Panc1 (cell line): Measurements from ENCODE around the gene ROMO1.

Source experiments
- CTCF ChIP-seq: fragments of 450-650 bp; IDR thresholded peaks from 2 replicates; pipeline ENCODE4 v1.5.1; 2017; ENCODE audit warnings: mild to moderate bottlenecking
- POLR2AphosphoS5 ChIP-seq: IDR thresholded peaks from 2 replicates; pipeline ENCODE4 v1.6.1; 2012; ENCODE audit warnings: mild to moderate bottlenecking, low read depth, low read length, moderate library complexity
- REST ChIP-seq, 2 experiments: IDR thresholded peaks; 2 replicates each; pipeline ENCODE4 v1.6.1; 2011 to 2012; ENCODE audit warnings: low read depth in 2 of 2, control low read depth in 1 of 2, low read length in 1 of 2, mild to moderate bottlenecking in 1 of 2, moderate library complexity in 1 of 2; ENCODE audit not compliant: insufficient read depth in 1 of 2
- SIN3A ChIP-seq: IDR thresholded peaks from 2 replicates; pipeline ENCODE4 v1.6.1; 2012; ENCODE audit warnings: low read depth, mild to moderate bottlenecking, low read length, moderate library complexity, borderline replicate concordance; ENCODE audit not compliant: insufficient read depth
- TCF7L2 ChIP-seq: IDR thresholded peaks from 2 replicates; pipeline ENCODE4 v1.6.1; 2011; ENCODE audit warnings: mild to moderate bottlenecking, low read depth, low read length, inconsistent platforms

DNA sequence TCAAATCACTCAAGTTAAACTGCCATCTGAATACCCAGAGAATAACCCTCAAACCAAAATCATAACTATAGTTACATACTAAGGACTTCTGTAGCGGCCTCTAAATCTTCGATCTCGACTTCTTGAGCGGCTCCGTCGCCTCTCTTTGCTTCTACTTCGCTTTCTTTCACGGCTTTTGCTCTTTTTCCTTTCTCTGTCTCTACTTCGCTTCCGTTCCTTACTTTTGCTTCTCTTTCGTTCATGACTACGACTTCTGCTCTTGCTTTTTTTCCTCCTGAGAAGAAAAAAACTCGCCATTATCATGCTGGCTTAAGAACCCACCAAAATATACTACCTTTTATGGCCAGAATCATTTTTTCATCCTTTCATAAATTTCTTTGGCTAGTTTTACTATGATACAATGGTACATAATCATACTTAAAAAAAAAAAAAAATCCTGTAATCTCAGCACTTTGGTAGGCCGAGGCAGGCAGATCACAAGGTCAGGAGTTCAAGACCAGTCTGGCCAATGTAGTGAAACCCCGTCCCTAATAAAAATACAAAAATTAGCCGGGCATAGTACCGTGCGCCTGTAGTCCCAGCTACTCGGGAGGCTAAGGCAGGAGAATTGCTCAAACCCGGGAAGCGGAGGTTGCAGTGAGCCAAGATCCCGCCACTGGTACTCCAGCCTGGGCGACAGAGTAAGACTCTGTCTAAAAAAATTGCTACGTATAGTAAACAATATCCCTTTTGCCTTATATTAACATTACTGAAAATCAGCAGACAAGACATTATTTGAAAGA lies 32.8 kb downstream of the ROMO1 start:
- TF ChIP-seq CTCF (no peak), REST (IDR thresholded peaks at IDR 0.05; ENCODE audit: insufficient read depth in 1 of 2, low read depth in 2 of 2, low read length in 1 of 2) (no peak), POLR2AphosphoS5 (no peak), SIN3A (no peak), TCF7L2 (no peak)
